Spinal cord (tissue), 10 donors: ENCODE data around the gene CASTOR1. TPM values are rescaled to one million over a fixed set of nuclear protein-coding genes. Genes with fewer than 3 reads are reported as not detected.

ENCODE experiments used
- DNase-seq, 6 donors: peaks; one replicate each; pipeline versions ENCODE4 v3.0.0 to v3.0.0-alpha.2; 2013 to 2015; ENCODE audit warnings: low spot score in 6 of 6, low read depth in 4 of 6
- H3K27ac ChIP-seq: one replicate; pipeline ENCODE4 v1.5.1; 2013; ENCODE audit warnings: low read depth, low read length, control low read depth
- H3K27me3 ChIP-seq: one replicate; pipeline ENCODE4 v1.6.1; 2013; ENCODE audit warnings: low read length; ENCODE audit not compliant: control insufficient read depth, insufficient read depth
- H3K36me3 ChIP-seq: one replicate; pipeline ENCODE4 v1.6.1; 2013; ENCODE audit warnings: low read length; ENCODE audit not compliant: control insufficient read depth, insufficient read depth
- H3K4me1 ChIP-seq: one replicate; pipeline ENCODE4 v1.6.1; 2013; ENCODE audit warnings: low read length; ENCODE audit not compliant: control insufficient read depth, insufficient read depth
- H3K4me3 ChIP-seq: one replicate; pipeline ENCODE4 v1.5.1; 2013; ENCODE audit warnings: low read depth, low read length, control low read depth
- H3K9me3 ChIP-seq: one replicate; pipeline ENCODE4 v1.6.1; 2013; ENCODE audit warnings: low read length; ENCODE audit not compliant: control insufficient read depth, insufficient read depth
- WGBS: methylation state at CpG from one replicate; pipeline ENCODE4 v1.1.5; 2013; ENCODE audit warnings: missing lambda C conversion rate; ENCODE audit not compliant: insufficient coverage; 5-methylcytosine and 5-hydroxymethylcytosine counted together
- polyA plus RNA-seq, 2 donors: library from polyadenylated mRNA; unstranded; fragments of 120-200 nt; gene quantifications; one replicate each; pipeline ENCODE4 v1.2.1, GENCODE V29; 2013; ENCODE audit not compliant: insufficient read length in 2 of 2
- total RNA-seq, 2 donors: library from RNA; depleted of rRNA in 1 of 2; stranded (reverse); fragments of 120-200 nt in 1 of 2; fragments of >200 nt in 1 of 2; gene quantifications; one replicate each; pipeline versions ENCODE4 v1.2.3 to v1.2.4, GENCODE V29; 2013 to 2014
- donor health status: healthy.

The CASTOR1 gene
- total and polyA plus RNA-seq, 4 donors: 6.6 to 34.9 (median 13.9) TPM

DNA sequence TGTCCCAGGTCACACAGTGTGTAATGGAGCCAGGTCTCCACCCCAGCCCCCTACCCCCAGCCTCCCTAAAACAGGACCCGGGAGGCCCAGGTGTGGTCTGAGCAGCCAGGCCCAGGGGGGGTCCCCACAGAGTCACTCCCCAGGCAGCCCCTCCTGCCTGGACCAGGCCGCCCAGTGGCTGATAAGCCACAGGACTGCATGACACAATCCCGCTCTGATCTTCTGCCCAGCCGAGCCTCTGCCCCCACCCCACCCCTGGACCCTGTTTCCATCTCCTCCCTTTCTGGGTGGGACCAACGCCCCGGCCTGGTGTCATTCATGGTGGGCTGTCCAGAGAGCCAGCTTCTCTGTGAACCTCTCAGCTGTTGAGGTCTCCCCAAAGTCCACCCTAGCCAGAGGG, 35.0 kb downstream of the CASTOR1 start:
- Histone ChIP-seq H3K27ac (no peak overlapping the region), H3K36me3 (no peaks in the 10 kb centered on the region), H3K4me3 (no peak overlapping the region), H3K4me1 (peaks cover 48% of the 10 kb centered on the region), H3K9me3 (no peaks in the 10 kb centered on the region), H3K27me3 (peaks cover 2% of the 10 kb centered on the region)
- 69% methylated on average over 6 of the region's 6 CpGs for WGBS
- no peak for DNase-seq

- peak overlapping the region; percentile 64 for H3K27ac ChIP-seq
- peaks cover 4% of the 10 kb centered on the region for H3K27me3 ChIP-seq
- H3K4me3 ChIP-seq: no peak overlapping the region
- WGBS: 17% methylated on average over 11 of the region's 22 CpGs
- peaks cover 51% of the 10 kb centered on the region for H3K4me1 ChIP-seq
- DNase-seq: peak in 2 of 6 donors; percentile 67 to 84
- H3K9me3 ChIP-seq: no peaks in the 10 kb centered on the region
- no peaks in the 10 kb centered on the region for H3K36me3 ChIP-seq
These were observed 36.0 kb downstream of the CASTOR1 start for GRCh38 chr22:30253205-30253852.

DNA sequence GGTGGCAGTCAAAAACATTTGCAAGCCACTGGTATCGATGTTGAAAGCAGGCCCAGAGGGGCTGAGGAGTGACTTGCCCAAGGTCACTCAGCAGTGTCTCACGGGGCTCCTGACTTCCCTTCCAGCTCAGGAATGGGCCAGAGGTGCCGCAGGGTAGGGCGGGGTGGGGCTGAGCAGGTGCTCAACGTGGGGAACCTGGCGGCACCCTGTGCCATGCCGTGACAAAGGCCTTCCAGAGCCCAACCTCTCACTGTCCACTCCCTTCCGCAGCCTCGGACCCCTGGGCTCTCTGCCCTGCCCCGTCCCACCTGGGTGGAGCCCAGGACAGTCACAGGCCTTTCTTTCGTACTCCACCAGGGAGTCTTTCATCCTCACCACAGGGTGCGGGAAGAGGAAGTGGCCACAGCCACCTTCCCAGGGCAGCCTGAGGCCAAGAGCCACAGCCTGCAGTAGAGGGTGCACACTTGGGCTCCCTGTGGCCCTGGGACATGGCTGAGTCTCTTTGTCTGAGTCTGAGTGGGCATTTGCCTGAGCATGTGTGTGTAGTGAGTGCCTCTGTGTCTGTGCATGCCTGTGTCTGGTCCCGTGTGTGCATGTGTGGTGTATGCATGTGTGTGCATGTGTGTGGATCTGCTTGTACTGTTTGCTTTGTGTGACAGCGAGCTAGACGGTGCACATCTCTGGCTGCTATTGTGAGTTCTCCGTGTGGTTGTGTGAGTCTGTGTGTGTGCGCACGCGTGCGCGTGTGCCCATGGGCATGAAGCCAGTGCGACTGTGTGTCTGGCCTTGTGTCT, 36.7 kb downstream of the CASTOR1 start:
- H3K27ac ChIP-seq: peak overlapping the region; percentile 40
- H3K36me3 ChIP-seq: no peaks in the 10 kb centered on the region
- WGBS: 71% methylated on average over 22 of the region's 22 CpGs
- DNase-seq: no peak
- H3K9me3 ChIP-seq: no peaks in the 10 kb centered on the region
- H3K4me3 ChIP-seq: no peak overlapping the region
- H3K4me1 ChIP-seq: peaks cover 46% of the 10 kb centered on the region
- peaks cover 10% of the 10 kb centered on the region for H3K27me3 ChIP-seq

- H3K4me1 ChIP-seq: peaks cover 52% of the 10 kb centered on the region
- H3K36me3 ChIP-seq: no peaks in the 10 kb centered on the region
- peak in 1 of 6 donors; percentile 9 for DNase-seq
- H3K9me3 ChIP-seq: no peaks in the 10 kb centered on the region
- H3K27ac ChIP-seq: peak overlapping the region; percentile 49
- H3K4me3 ChIP-seq: no peak overlapping the region
- 47% methylated on average over 10 of the region's 10 CpGs for WGBS
- H3K27me3 ChIP-seq: peaks cover 18% of the 10 kb centered on the region
These were observed 37.6 kb downstream of the CASTOR1 start for GRCh38 chr22:30251711-30252110.

- Histone ChIP-seq H3K27ac (no peak overlapping the region), H3K27me3 (peaks cover 21% of the 10 kb centered on the region), H3K36me3 (no peaks in the 10 kb centered on the region), H3K4me1 (peaks cover 51% of the 10 kb centered on the region), H3K4me3 (no peak overlapping the region), H3K9me3 (no peaks in the 10 kb centered on the region)
- WGBS: 80% methylated on average over 8 of the region's 12 CpGs
- no peak for DNase-seq
These were observed 38.5 kb downstream of the CASTOR1 start for GRCh38 chr22:30250661-30251267.

GRCh38 chr22:30250039-30250565, 39.2 kb downstream of the CASTOR1 start:
- no peak overlapping the region for H3K4me3 ChIP-seq
- H3K4me1 ChIP-seq: peaks cover 54% of the 10 kb centered on the region
- DNase-seq: no peak
- H3K27me3 ChIP-seq: peaks cover 27% of the 10 kb centered on the region
- no peak overlapping the region for H3K27ac ChIP-seq
- H3K36me3 ChIP-seq: no peaks in the 10 kb centered on the region
- WGBS: 92% methylated on average over 2 of the region's 3 CpGs
- no peaks in the 10 kb centered on the region for H3K9me3 ChIP-seq

GRCh38 chr22:30249049-30250038, 40.0 kb downstream of the CASTOR1 start:
- WGBS: 53% methylated on average over 22 of the region's 27 CpGs
- peak in 1 of 6 donors; percentile 45 for DNase-seq
- peaks cover 54% of the 10 kb centered on the region for H3K4me1 ChIP-seq

GRCh38 chr22:30248484-30248883, 40.8 kb downstream of the CASTOR1 start:
- Histone ChIP-seq H3K4me3 (no peak overlapping the region), H3K27me3 (peaks cover 35% of the 10 kb centered on the region), H3K36me3 (no peaks in the 10 kb centered on the region), H3K9me3 (no peaks in the 10 kb centered on the region), H3K27ac (no peak overlapping the region), H3K4me1 (peaks cover 46% of the 10 kb centered on the region)
- no peak for DNase-seq
- 85% methylated on average over 6 of the region's 6 CpGs for WGBS

More at GRCh38 chr22:30249049-30250038, 40.0 kb downstream of the CASTOR1 start:
- Histone ChIP-seq H3K27ac (no peak overlapping the region), H3K9me3 (no peaks in the 10 kb centered on the region), H3K4me3 (no peak overlapping the region), H3K27me3 (peaks cover 35% of the 10 kb centered on the region), H3K36me3 (no peaks in the 10 kb centered on the region)

GRCh38 chr22:30247974-30248373, 41.3 kb downstream of the CASTOR1 start:
- no peak overlapping the region for H3K27ac ChIP-seq
- H3K36me3 ChIP-seq: no peaks in the 10 kb centered on the region
- no peaks in the 10 kb centered on the region for H3K9me3 ChIP-seq
- WGBS: 76% methylated on average over 12 of the region's 12 CpGs
- peaks cover 35% of the 10 kb centered on the region for H3K27me3 ChIP-seq
- peaks cover 41% of the 10 kb centered on the region for H3K4me1 ChIP-seq
- DNase-seq: no peak
- no peak overlapping the region for H3K4me3 ChIP-seq
